Stimulated activated CD4-positive, alpha-beta T cell treated with anti-CD3 and anti-CD28 coated beads, Interleukin-12 subunit alpha, Interleukin-12 subunit beta, amount 100 ng/mL, for 24 hours (primary cell): ENCODE results near the gene ROPN1.
"Not testable (repeated sequence)": the region's sequence is repeated elsewhere in the genome, so short reads cannot be mapped to it uniquely, and the experiment has no call there.

Experiments
- DNase-seq, 2 experiments: peaks; one replicate each; pipeline ENCODE4 v3.0.0-alpha.2; 2020; ENCODE audit warnings: low read depth in 2 of 2

Gene ROPN1

DNA sequence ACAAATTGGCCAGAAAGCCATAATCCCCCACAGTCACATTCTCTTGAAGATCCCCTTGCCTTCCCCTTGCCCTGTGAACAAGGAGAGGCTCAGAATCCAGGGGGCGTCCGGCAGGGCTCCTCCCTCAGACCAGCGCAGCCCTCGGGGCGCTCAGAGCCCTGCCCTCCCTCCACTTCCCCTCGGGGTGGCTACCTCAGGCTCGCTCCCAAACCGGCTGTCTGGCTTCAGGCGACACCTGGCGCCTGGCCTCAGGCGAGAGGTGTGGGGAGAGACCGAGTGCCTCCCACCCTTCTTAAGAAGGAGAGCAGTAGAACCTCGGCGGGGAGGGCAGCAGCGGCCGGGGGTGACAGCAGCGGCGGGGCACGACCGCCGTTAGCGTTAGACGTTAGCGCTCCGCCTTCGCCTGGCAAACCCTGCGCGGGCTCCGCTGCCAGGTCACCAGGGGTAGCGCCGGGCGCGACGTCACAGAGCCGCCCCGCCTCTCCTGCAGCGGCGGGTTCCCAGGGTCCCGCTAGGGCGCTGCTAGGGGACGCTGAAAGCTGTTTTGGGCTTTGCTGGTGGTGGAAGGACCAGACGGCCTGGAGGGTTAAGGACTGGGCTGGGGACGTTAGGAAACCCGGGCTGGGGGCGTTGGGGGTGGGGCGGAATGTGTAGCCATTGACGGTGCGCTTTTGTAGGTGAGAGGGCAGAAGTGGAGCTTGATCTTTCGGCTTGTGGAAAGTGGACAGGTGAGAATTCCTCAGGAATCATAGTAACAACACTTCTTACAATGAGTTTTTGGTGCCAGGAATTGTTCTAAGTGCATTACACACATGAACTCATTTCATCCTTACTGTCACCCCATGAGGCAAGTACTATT lies at the start of gene ROPN1:
Gene ROPN1, minus strand, starts transcription at position 395 of the 859 bp plus-strand sequence. CDS start 11,643 bp downstream, outside the sequence.
- DNase-seq: not testable (repeated sequence)

DNA sequence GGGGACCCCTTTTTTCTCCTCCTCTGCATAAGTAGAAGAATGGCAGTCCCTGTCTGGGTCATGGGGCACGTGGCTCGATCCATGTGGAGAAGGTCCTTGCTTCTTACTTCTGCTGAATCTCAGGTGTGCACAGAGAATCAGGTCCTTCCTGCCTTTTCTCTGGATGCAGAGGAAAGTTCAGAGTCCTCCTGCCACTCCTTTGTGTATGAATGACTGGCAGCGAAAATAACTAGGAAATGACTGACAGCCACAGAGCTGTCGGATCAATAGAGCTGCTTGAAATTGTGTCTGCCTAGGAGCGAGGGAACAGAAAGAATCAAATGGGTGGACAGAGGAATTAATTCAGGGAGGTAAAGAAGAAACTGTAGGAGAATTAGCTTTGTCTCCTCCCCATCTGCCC lies 49.6 kb upstream of the ROPN1 start:
- no peak for DNase-seq

- DNase-seq: no peak
Measured at GRCh38 chr3:124037326-124037725, 45.4 kb upstream of the ROPN1 start.

- not testable (repeated sequence) for DNase-seq
Measured at GRCh38 chr3:124036214-124036613, 44.3 kb upstream of the ROPN1 start.

DNA sequence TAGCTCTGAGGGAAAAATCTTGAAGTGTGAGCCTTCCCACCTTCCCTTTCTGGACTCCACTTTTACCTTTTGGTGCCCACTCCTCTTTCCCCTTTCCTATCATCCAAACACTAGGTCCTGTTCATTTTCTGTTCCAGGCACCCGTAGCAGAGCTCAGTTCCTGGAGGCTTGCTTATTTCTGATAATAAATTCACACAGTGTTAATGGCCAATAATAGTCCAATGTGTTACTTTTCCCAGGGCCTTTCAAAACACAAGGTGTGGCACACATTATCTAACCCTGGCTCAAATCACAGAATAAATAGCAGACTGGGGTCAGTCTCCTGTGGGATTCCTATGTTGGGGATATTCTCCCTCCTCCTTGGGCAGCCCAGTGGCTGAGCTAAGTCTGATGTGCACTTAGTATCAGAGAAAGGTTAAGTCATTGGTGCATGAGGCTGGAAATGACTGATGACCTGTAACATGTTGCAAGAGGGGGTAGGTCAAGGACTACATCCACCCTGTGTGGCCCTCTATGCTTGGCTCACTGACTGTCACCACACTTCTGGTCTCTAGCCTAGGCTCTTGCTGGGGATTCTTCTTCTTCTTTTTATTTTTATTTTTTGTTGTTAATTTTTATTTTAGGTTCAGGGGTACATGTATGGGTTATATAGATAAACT lies 43.7 kb upstream of the ROPN1 start:
- no peak for DNase-seq

DNA sequence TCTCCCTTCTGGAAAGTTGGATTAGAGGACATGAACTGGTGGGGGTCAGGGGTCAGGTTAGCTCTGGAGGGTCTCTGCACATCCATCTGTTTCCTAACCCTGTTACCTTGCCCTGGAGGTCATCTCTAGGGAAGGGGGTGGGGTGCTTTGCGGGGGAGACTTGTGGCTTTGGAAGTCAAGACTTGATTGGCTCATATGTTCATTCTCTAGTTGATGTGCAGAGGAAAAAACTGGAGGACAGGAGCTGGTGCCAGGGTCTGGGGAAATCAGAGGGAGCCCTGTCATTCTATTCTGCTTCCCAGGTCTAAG lies 42.9 kb upstream of the ROPN1 start:
- no peak for DNase-seq

DNA sequence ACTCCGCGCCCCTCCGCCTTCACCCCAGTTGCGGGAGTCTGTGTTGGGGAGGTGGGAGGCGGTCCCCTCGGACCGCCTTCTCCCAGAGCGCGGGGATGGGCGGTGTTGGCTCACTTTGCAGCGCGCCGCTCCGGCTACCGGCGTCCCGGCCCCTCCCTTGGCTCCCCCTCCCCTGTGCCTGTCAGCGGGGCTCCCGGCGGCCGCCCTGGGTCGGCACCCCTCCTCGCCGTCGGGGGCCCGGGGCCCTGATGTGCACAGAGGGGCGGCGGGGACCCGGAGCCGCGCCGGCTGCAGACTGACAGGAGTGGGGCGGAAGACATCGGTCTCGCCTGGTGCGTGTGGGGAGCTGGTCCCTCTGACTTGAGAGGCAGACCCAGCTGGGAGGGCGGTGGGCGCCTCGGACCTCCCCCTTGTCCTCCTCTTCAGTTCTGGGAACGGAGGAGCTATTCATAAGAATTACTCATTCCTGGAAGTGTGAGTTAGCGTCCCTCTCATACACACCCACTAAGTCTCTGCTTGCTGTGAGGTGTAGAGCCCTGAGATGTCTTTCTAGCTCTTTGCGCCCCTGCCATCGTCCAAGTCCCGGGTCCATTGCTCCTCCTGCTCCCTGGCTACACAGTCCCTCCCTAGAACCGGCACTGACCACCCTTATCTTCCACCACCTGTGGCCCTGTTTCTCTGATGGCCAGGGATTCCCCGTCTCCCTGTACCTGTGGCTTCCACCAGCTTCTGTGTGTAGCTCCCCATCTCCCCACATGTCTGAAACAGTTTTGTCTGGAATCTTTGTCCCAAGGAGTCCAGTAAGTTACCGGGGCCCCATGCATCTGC lies 42.3 kb upstream of the ROPN1 start:
- no peak for DNase-seq

DNA sequence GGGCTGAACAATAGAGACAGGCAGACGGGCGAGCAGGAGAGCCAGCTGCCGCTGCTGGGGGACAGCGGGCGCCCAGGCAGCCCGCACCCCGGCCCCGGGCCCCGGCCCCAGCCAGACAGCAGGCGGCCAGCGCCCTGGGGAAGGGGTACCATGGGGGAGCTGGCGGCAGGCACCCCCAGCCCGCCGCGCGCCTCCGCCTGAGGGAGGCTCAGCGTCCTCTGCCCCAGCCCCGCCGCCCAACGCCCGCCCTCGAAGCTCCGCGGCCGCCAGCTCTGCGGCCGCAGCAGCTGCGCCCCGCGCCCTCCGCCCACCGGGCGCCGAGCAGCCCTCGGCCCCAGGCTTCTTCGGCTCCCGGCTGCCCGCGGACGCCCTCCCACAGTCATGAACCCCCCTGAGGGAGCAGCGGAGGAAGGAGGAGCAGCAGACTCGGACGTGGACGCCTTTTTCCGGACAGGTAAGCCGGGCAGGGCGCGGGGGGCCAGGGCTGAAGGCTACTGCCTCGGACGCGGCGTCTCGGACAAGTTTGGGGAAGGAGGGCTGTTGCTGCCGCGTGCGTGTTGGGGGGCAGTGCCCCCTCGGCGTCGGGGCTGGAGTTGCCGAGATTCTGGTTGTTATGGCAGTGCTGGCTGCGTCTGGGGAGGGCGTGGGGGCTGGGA lies 41.6 kb upstream of the ROPN1 start, which contains the start of gene KALRN:
Gene KALRN, plus strand, starts transcription at position 10 of the 656 bp plus-strand sequence.
- DNase-seq: no peak

DNA sequence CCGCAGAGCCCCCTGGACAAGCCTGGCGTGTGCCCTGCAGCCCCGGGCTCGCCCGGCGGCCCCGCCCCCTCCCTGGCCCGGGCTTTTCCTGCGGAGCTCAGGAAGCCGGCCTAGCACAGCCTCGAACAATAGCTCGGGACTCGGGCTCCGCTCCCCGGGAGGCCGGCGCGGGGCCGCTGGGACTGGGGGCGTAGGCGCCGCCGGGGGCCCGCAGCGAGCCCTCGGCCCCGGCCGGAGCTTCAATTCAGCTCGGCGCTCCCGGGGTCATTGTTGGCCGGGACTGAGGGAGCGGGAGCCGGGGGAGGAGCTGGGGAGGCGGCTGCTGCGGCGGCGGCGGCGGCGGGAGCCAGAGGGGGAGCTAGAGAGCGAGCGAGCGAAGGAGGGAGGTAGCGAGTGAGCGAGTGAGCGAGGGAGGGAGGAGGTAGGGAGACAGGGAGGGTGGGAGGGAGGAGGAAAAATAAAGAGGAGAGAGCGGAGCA lies 41.0 kb upstream of the ROPN1 start:
- peak; percentile 45 to 77 for DNase-seq

DNA sequence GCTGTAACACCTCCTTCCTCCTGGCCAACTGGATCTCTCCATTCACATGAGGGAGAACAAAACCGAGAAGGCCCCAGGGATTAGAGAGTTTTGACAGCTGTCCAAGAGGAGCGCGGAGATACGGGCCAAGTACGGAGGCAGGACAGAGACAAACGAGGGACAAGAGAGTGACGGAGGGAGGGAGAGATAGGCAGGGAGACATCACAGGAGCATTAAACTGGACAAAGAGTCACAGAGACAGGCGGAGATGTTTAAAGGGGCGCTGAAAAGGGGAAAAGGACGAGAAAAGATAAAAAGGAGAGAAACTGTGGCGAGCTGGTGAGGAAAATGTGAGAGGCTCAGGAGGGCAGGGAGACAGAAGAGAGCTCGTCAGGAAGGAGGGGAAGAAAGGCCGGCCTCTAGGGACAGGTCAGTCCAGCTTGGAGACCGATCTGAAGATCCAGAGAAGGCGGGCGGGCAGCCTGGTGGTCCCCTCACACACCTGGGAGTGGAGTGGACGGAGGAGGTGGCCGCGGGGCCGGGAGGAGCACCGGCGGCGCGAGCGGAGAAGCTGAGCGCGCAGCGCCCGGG lies 40.5 kb upstream of the ROPN1 start:
- no peak for DNase-seq

DNA sequence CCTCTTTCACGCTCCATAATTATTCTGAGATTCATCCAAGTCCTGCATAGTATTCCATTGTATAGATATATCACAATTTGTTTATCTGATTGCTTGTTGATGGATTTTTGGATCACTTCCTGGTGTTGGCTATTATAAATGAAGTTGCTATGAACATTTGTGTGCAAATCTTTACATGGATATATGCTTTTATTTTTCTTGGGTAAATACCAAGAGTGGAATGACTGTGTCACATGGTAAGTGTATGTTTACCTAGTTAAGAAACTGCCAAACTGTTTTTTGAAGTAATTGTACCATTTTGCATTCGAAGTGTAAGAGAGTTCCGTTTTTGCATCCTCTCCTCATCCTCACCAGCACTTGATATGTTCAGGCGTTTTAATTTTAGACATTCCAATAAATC lies 34.6 kb upstream of the ROPN1 start:
- DNase-seq: no peak

DNA sequence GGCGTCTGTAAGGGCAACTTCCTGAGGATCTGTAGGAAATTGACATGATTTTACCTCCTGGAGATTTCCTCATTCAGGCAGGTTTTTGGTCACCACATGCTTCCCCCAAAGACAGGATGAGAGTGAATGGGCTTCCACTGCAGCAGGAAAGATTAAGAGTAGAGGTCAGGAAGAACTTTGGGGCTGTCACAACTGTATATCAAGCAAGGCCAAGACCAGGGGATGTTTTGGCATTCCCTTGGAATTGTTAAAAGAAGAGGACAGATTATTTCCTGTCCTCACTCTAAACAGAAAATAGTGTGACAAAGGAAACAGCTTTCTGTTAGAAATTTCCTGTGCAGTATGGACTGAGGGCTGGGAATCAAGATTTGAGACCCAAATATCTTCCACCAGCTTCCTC lies 31.6 kb upstream of the ROPN1 start:
- DNase-seq: not testable (repeated sequence)

- no peak for DNase-seq
Measured at GRCh38 chr3:124019291-124019690, 27.4 kb upstream of the ROPN1 start.

GRCh38 chr3:124017502-124017901 lies 25.6 kb upstream of the ROPN1 start:
- DNase-seq: not testable (repeated sequence)

DNA sequence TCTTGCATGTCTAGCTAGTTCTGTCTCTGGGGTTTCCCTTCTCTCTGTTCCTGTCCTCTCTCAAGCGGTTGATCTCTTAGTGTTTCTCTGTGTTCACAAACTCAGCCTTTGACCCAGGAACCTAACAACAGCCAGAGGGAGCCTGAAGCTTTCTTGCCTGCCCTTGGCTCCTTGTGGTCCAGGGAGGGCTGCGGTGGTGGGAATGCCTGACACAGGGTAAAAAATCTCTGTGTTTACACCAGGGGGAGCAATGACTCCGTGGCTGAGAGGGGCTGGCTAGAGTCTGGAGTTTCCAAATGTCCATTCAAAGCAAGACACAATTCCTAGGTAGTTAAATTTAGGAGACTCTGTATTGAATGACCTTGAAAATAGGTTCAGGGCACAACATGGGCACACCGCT lies 24.6 kb upstream of the ROPN1 start:
- DNase-seq: not testable (repeated sequence)

DNA sequence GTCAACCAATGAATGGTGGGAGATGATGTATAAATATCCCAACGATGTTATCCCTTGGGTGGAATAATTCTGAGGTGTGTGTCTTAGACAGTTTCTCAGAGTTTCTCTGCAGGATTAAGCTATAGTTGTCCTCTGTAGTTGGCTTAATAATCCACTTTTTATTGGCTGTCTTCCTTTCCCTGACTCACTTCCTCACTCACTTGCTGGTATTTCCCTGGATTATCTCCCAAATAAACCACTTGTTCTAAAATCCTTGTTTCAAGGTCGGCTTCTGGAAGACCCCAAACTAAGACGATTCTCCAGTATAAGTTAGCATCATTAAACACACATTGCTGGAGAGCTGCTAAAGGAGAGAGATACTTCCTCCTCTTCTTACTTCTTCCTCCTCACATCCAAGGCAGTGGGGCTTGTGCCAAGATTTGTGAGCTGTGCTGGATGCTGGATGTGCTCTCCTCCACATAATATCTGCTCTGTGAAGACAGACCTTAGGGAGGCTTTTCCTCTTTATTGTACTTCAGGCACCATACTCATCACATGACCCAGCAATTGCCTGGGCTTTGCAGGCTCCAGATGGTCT lies 22.5 kb upstream of the ROPN1 start:
- DNase-seq: no peak

DNA sequence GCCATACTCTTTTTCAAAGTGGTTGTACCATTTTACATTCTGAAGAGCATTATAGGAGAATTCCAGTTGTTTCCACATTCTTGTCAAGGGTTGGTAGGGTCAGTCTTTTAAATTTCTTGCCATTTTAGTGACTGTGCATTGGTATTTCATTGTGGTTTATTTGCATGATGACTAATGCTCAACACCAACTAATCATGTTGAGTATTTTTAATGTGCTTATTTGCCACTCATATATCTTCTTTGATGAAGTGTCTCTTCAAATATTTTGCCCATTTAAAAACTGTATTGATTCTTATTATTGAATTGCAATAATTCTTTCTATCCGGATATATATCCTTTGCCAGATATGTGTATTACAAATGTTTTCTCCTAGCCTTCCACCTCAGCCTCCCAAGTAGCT lies 16.4 kb upstream of the ROPN1 start:
- not testable (repeated sequence) for DNase-seq

GRCh38 chr3:124007186-124007585 lies 15.3 kb upstream of the ROPN1 start:
- no peak for DNase-seq

DNA sequence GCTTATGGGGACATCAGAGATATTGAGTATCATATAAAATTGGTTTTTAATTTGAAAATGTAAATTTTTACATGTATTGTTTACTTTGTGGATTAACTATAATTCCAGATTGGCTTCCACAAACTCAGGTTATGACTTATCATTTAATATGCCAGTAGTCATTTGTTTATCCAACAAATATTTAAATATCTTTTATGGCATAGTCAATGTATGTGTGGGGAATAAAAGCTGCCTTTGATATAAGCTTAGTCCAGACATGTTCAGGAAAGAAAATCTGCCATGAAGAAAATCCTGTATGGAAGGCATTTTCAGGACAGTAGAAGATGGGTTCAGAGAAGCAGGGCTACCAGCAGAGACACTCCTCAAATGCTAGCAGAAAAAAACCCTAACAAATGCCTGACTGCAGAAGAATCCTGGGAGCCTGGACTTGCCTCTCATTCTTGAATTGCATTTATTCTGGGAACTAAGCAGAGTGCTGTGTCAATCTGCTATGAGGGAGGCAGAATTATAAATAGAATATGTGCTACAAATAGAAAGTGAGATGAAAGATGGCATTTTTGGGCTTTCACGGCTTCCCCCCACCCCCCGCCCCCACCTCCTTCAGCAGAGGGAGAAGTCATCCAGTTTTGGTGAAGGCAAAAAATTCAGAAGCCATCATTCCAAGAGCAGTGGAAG lies 10.6 kb upstream of the ROPN1 start:
- DNase-seq: not testable (repeated sequence)

GRCh38 chr3:124001366-124001765 lies 9.4 kb upstream of the ROPN1 start:
- not testable (repeated sequence) for DNase-seq
